A549 (cell line): ENCODE results near the gene MBNL1. TPM values are rescaled to one million over a fixed set of nuclear protein-coding genes. Genes with fewer than 3 reads are reported as not detected.

ENCODE experiments used
- ATAC-seq, 2 experiments: fragments of 200-7000 bp in 1 of 2; fragments of >200 bp in 1 of 2; cut with Nextera tagmentation in 1 of 2; cut with Tn5 transposase in 1 of 2; 3 replicates each; pipeline versions ENCODE4 v1.8.0 to v1.9.1; 2018 to 2020; ENCODE audit warnings: mild to moderate bottlenecking in 1 of 2, moderate library complexity in 1 of 2
- CTCF ChIA-PET: fragments of 300-600 bp; sonication (Branson Sonifier 250); formaldehyde crosslinking; extraction: SDS; loops from one replicate; lab custom pipeline; 2021; ENCODE audit warnings: antibody characterized with exemption, inconsistent platforms; lab: Yijun Ruan, JAX
- POLR2A ChIA-PET: fragments of 350-600 bp; formaldehyde crosslinking; extraction: SDS; loops from one replicate; lab custom pipeline; 2021; ENCODE audit warnings: antibody characterized with exemption, inconsistent platforms; lab: Yijun Ruan, JAX
- DNase-seq, 2 experiments: peaks; one replicate each; pipeline versions ENCODE4 v3.0.0 to v3.0.0-alpha.2; 2011 to 2016; ENCODE audit warnings: low read depth in 1 of 2, low spot score in 1 of 2
- FAIRE-seq: peaks from 2 replicates; lab custom pipeline; 2011; peaks lifted over from hg19 to GRCh38; lab: Jason Lieb, UNC
- H3K27ac ChIP-seq, 2 experiments: fragments of >200 bp; sonication (Bioruptor Twin); formaldehyde crosslinking; 3 replicates each; pipeline ENCODE4 v1.5.1; 2016 to 2017
- H3K4me1 ChIP-seq: fragments of >200 bp; sonication (Bioruptor Twin); formaldehyde crosslinking; 3 replicates; pipeline ENCODE4 v1.6.1; 2016
- H3K4me2 ChIP-seq: fragments of >200 bp; sonication (Bioruptor Twin); formaldehyde crosslinking; 3 replicates; pipeline ENCODE4 v1.6.1; 2016
- H3K4me3 ChIP-seq: fragments of >200 bp; sonication (Bioruptor Twin); formaldehyde crosslinking; 3 replicates; pipeline ENCODE4 v1.5.1; 2016
- H3K9me3 ChIP-seq: fragments of >200 bp; sonication (Bioruptor Twin); formaldehyde crosslinking; 3 replicates; pipeline ENCODE4 v1.6.1; 2016
- ATOH8 ChIP-seq: fragments of 250-450 bp; sonication (Bioruptor Pico); IDR thresholded peaks from 2 replicates; pipeline ENCODE4 v1.5.0; 2020; ENCODE audit warnings: low read depth, mild to moderate bottlenecking, moderate library complexity
- BCL3 ChIP-seq: fragments of >200 bp; sonication (Bioruptor Twin); formaldehyde crosslinking; IDR thresholded peaks from 3 replicates; pipeline ENCODE4 v1.6.1; 2016
- CBX2 ChIP-seq: fragments of 200-600 bp; sonication (generic); IDR thresholded peaks from 2 replicates; pipeline ENCODE4 v1.6.1; 2016; ENCODE audit warnings: low read depth, mild to moderate bottlenecking, borderline replicate concordance
- CBX8 ChIP-seq: fragments of 200-600 bp; sonication (generic); IDR thresholded peaks from 2 replicates; pipeline ENCODE4 v1.6.1; 2016
- CEBPB ChIP-seq, 2 experiments: fragments of >200 bp in 1 of 2; sonication (Bioruptor Twin) in 1 of 2; formaldehyde crosslinking in 1 of 2; IDR thresholded peaks; 2 replicates each; pipeline ENCODE4 v1.6.1; 2012 to 2016
- CHD2 ChIP-seq: fragments of 150-350 bp; IDR thresholded peaks from 2 replicates; pipeline ENCODE4 v1.6.1; 2014; ENCODE audit warnings: low read length; ENCODE audit not compliant: partially characterized antibody
- CHD4 ChIP-seq: fragments of 200-600 bp; sonication (generic); IDR thresholded peaks from 2 replicates; pipeline ENCODE4 v1.6.1; 2016; ENCODE audit warnings: antibody characterized with exemption, mild to moderate bottlenecking, borderline replicate concordance
- E2F6 ChIP-seq: IDR thresholded peaks from 2 replicates; pipeline ENCODE4 v1.6.1; 2012; ENCODE audit warnings: low read depth, borderline replicate concordance
- FOSB ChIP-seq: fragments of 250-450 bp; sonication (Bioruptor Pico); IDR thresholded peaks from 2 replicates; pipeline ENCODE4 v1.5.0; 2020; ENCODE audit warnings: mild to moderate bottlenecking, moderate library complexity
- FOSL2 ChIP-seq, 2 experiments: fragments of 450-650 bp in 1 of 2; fragments of >200 bp in 1 of 2; sonication (Bioruptor Twin) in 1 of 2; formaldehyde crosslinking; IDR thresholded peaks; 2 replicates each; pipeline versions ENCODE4 v1.5.0 to v1.6.1; 2016 to 2020; ENCODE audit warnings: mild to moderate bottlenecking in 1 of 2, moderate library complexity in 1 of 2
- HES2 ChIP-seq: fragments of >200 bp; sonication (Bioruptor Twin); formaldehyde crosslinking; IDR thresholded peaks from 2 replicates; pipeline ENCODE4 v1.6.1; 2016
- JUN ChIP-seq, 2 experiments: fragments of >200 bp; sonication (Bioruptor Twin); formaldehyde crosslinking; IDR thresholded peaks; 2 replicates in 1 of 2; 3 replicates in 1 of 2; pipeline ENCODE4 v1.6.1; 2016 to 2017
- JUNB ChIP-seq: fragments of >200 bp; sonication (Bioruptor Twin); formaldehyde crosslinking; IDR thresholded peaks from 2 replicates; pipeline ENCODE4 v1.6.1; 2016
- MYC ChIP-seq: IDR thresholded peaks from 2 replicates; pipeline ENCODE4 v1.6.1; 2012; ENCODE audit warnings: mild to moderate bottlenecking, inconsistent platforms, low read length, improper control_type of control experiment, borderline replicate concordance
- PBX3 ChIP-seq: IDR thresholded peaks from 2 replicates; pipeline ENCODE4 v1.6.1; 2012
- PHF8 ChIP-seq: fragments of 200-600 bp; sonication (generic); IDR thresholded peaks from 2 replicates; pipeline ENCODE4 v1.6.1; 2016; ENCODE audit warnings: low read depth, mild to moderate bottlenecking, antibody characterized with exemption, moderate library complexity, borderline replicate concordance
- POLR2AphosphoS2 ChIP-seq: conservative IDR thresholded peaks from 2 replicates; pipeline ENCODE4 v1.6.1; 2012; ENCODE audit warnings: low read length, improper control_type of control experiment, inconsistent platforms
- RAD21 ChIP-seq, 2 experiments: fragments of >200 bp in 1 of 2; sonication (Bioruptor Twin) in 1 of 2; formaldehyde crosslinking in 1 of 2; IDR thresholded peaks in 1 of 2; conservative IDR thresholded peaks in 1 of 2; 2 replicates in 1 of 2; 3 replicates in 1 of 2; pipeline ENCODE4 v1.6.1; 2012 to 2018; ENCODE audit warnings: inconsistent platforms in 1 of 2
- RARB ChIP-seq: fragments of 250-450 bp; sonication (Bioruptor Pico); IDR thresholded peaks from 2 replicates; pipeline ENCODE4 v1.8.0; 2021; ENCODE audit warnings: mild to moderate bottlenecking, moderate library complexity
- RFX5 ChIP-seq: fragments of 450-650 bp; IDR thresholded peaks from 2 replicates; pipeline ENCODE4 v1.7.1; 2014; ENCODE audit warnings: antibody characterized with exemption, mild to moderate bottlenecking, moderate library complexity
- SMC3 ChIP-seq: fragments of >200 bp; sonication (Bioruptor Twin); formaldehyde crosslinking; IDR thresholded peaks from 3 replicates; pipeline ENCODE4 v1.6.1; 2018; ENCODE audit warnings: inconsistent platforms
- SREBF2 ChIP-seq: fragments of 450-650 bp; IDR thresholded peaks from 2 replicates; pipeline ENCODE4 v1.6.1; 2014; ENCODE audit warnings: mild to moderate bottlenecking, moderate library complexity
- ZC3H11A ChIP-seq: fragments of 450-650 bp; IDR thresholded peaks from 2 replicates; pipeline ENCODE4 v1.6.1; 2014; ENCODE audit warnings: antibody characterized with exemption, mild to moderate bottlenecking
- WGBS: methylation state at CpG from one replicate; pipeline ENCODE4 v1.1.6; 2017; ENCODE audit errors: missing lambda C conversion rate; 5-methylcytosine and 5-hydroxymethylcytosine counted together
- polyA plus RNA-seq, 4 experiments: library from polyadenylated mRNA; depleted of rRNA in 3 of 4; stranded (reverse); fragments of >200 nt; fragmentation: RNase III in 1 of 4; extraction: RNeasy Plus Mini Kit Qiagen cat#74134 plus additional on column Dnase treatment in 1 of 4; gene quantifications; 2 replicates in 3 of 4; 3 replicates in 1 of 4; pipeline ENCODE4 v1.2.3, GENCODE V29; 2011 to 2017

MBNL1 gene
- polyA plus RNA-seq, 2 of the 4 experiments (the other 2 are of a cell fraction) = 60.5 to 92.5 TPM

GRCh38 chr3:152325136-152325535, 56.4 kb downstream of the MBNL1 start:
- DNase-seq = no peak
- 83% methylated on average over 2 of the region's 2 CpGs for WGBS
- no peak for TF ChIP-seq ATOH8 (CRISPR knock-in tag)
- no peak for TF ChIP-seq RFX5
- no peak for TF ChIP-seq SREBF2
- no peak for TF ChIP-seq HES2
- no peak for TF ChIP-seq E2F6
- TF ChIP-seq FOSL2 (IDR thresholded peaks at IDR 0.05) = no peak
- no peak for TF ChIP-seq FOSL2 (CRISPR knock-in tag; IDR thresholded peaks at IDR 0.05)
- ChIA-PET CTCF (interaction anchor here (1.3 kb wide), 1 partner anchor 10 kb away, joined by 3 read pairs; no protein-coding TSS in a partner anchor), POLR2A (no interaction called here)
- Histone ChIP-seq H3K4me1 (peaks cover 62% of the 10 kb centered on the region), H3K4me2 (no peak overlapping the region), H3K27ac (no peak overlapping the region), H3K4me3 (no peak overlapping the region), H3K9me3 (no peaks in the 10 kb centered on the region)
- no peak for ATAC-seq
- FAIRE-seq = no peak

- FAIRE-seq (no peak), DNase-seq (no peak), ATAC-seq (no peak)
- peaks cover 62% of the 10 kb centered on the region for H3K4me1 ChIP-seq
- POLR2A ChIA-PET = no interaction called here
- CTCF ChIA-PET = interaction anchor here (0.9 to 1.6 kb wide), 3 partner anchors 11 to 117 kb away, joined by 3 to 4 read pairs (median 3); no protein-coding TSS in a partner anchor
- WGBS = 96% methylated on average over 2 of the region's 2 CpGs
- H3K27ac ChIP-seq = peak overlapping the region; percentile 55 to 68; a peak in 4 of 6 replicates
- H3K4me3 ChIP-seq = no peak overlapping the region
- no peak for TF ChIP-seq CHD2
- no peak for TF ChIP-seq RARB
- TF ChIP-seq BCL3 = no peak
- TF ChIP-seq SMC3 = no peak
- TF ChIP-seq POLR2AphosphoS2 = no peak
- TF ChIP-seq CHD4 = no peak
- no peak for TF ChIP-seq PHF8
- TF ChIP-seq HES2 = no peak
- TF ChIP-seq MYC = no peak
- no peak for TF ChIP-seq PBX3
- TF ChIP-seq FOSB = no peak
- no peak for TF ChIP-seq ZC3H11A
- no peak for TF ChIP-seq CBX8
- peak overlapping the region; percentile 76; the same call in 1 of the 3 replicates for H3K4me2 ChIP-seq
- H3K9me3 ChIP-seq = no peaks in the 10 kb centered on the region
Measured at GRCh38 chr3:152327203-152327602, 58.5 kb downstream of the MBNL1 start.

GRCh38 chr3:152328841-152329240, 60.1 kb downstream of the MBNL1 start:
- Histone ChIP-seq H3K4me3 (peak overlapping the region; percentile 10; the same call in 1 of the 3 replicates), H3K4me2 (peak overlapping the region; percentile 76), H3K9me3 (no peaks in the 10 kb centered on the region), H3K4me1 (peaks cover 68% of the 10 kb centered on the region), H3K27ac (peak overlapping the region; percentile 68 to 77)
- 3% methylated on average over 3 of the region's 3 CpGs for WGBS
- ChIA-PET CTCF (interaction anchor here (1.1 kb wide), 1 partner anchor 188 kb away, joined by 4 read pairs; no protein-coding TSS in a partner anchor), POLR2A (interaction anchor here (0.7 to 1.0 kb wide), 2 partner anchors 27 to 60 kb away, joined by 3 to 5 read pairs; partner anchors contain the start of gene MBNL1)
- FAIRE-seq (no peak), ATAC-seq (peak; percentile 68 to 79), DNase-seq (peak; percentile 54 to 80)
- no peak for TF ChIP-seq CBX2
- TF ChIP-seq JUN (IDR thresholded peaks at IDR 0.05) = peak in 1 of 2 experiments; percentile 58; a peak in 1 of 5 replicates
- TF ChIP-seq JUNB = peak; percentile 84
- TF ChIP-seq RARB = no peak
- peak; percentile 6 to 27; a peak in 1 of 5 replicates for TF ChIP-seq RAD21 (conservative IDR thresholded peaks at IDR 0.05 in 1 of 2, IDR thresholded peaks at IDR 0.05 in 1 of 2)
- peak; percentile 56; the same call in 1 of the 3 replicates for TF ChIP-seq BCL3
- peak; percentile 89 to 96 for TF ChIP-seq CEBPB (IDR thresholded peaks at IDR 0.05)
- TF ChIP-seq PBX3 = no peak
